ENCODE measurements around the gene CNTN4.
"Not testable (repeated sequence)": the region's sequence is repeated elsewhere in the genome, so short reads cannot be mapped to it uniquely, and the experiment has no call there.

The CNTN4 gene

DNA sequence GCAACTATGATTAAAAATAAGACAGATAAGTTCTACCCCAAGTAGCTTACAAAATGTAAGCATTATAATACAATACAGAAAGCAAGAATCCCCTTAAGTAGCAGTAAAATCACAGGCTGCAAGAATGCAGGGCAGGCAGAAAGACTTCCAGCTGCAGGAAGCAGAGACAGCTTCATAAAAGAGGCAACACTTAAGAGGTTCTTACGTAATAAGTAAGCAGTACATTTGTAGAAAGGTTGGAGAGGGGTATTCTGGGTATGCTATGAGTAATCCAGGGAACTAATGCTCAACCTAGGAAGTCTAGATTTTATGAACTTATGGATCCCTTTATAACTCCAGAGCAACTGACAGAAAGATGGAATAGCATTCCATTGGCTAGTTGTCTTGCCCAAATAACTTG lies 859.9 kb downstream of the CNTN4 start:
- no peak for DNase-seq (ENCODE audit: low read depth, low spot score)

DNA sequence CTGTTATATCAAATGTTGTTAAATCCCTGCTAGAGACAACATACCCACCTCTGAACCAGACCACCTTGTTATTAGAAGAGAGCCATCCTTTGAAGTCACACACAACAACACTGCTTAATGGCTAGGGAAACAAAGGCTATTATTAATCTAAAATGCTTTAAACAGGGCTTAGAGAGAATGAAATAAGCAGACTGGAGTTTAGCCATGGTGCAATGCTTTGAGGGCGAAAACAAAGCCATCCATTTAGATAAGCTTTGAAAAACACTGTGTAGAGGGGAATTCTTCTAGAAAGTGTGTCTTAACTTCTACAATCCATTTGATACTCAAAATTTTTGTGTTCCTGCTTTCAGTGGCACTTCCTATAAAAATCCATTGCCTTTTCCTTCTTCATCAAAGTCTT lies 862.9 kb downstream of the CNTN4 start:
- DNase-seq (ENCODE audit: low read depth, low spot score): no peak

DNA sequence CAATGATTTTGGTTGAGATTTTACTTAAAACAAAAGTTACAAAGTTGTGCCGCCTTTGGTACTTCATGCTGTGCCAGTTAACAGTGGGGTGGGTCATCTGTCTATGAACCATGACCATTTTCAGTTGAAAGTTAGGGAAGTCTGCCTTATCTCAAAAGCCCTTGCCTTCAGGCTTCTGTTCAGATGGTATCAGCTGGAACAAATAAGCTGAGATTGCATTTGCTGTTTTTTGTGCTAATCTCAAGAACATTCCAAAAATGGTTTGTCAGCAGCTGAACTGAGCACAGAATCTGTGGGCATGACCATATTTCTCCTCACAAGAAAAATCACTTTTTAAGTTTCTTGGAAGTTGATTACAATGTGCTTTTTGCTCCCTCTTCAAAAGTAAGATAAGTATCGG lies 869.2 kb downstream of the CNTN4 start:
- no peak for DNase-seq (ENCODE audit: low read depth, low spot score)

DNA sequence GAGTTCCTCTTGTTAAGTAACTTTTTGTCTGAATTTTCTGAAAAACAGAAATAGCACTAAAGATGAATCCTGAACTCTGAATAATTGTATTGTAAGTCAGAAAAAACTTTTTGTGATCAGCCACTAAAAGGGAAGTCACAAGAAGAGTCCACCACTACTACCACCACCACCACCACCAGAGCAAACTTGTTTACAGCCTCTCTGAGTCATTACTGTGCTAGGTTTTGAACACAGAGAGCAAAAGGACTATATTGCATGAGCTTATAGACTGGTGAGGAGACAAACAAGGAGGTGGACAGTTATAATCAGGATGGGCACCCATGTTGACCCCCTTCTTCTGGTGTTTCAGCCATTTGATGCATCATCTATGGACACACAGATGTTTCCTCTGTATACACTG lies 869.8 kb downstream of the CNTN4 start:
- DNase-seq (ENCODE audit: low read depth, low spot score): no peak

DNA sequence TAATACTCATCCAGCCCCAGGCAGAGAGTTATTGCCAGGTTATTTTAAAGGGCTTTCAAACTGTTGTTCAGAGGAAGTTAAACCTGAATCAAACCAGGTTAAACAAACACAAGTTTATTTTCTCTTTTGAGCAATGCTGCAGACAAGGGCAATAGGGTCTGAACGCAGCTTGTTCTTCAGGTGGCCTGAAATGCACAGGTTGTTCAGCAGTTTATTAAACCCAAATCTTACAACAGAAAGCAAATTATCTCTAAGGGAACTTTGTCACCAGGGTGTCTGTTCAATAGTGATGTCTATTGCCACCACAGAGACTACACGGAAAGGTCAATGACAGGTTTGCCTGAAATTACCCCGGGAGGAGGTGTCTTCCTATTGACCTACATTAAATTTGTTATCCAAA lies 877.5 kb downstream of the CNTN4 start:
- no peak for DNase-seq (ENCODE audit: low read depth, low spot score)

DNA sequence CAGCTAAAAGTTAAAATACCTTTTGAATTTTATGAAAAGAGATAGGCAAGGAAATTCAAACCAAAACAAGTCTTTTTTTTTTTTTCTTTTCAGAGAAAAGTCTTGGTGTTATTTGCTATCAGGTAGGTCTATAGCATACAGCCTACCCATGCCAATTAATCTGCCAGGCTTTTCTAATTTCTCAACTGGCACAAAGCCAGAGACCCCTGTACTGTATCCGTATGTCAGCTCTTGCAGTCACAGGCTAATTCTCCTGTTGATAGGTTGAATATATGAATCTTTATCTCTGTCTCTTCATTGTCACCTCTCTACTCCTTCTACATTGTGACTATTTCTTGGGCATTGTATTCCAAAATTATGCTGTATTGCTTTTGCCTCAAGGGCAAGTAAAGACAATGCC lies 878.1 kb downstream of the CNTN4 start:
- no peak for DNase-seq (ENCODE audit: low read depth, low spot score)

DNA sequence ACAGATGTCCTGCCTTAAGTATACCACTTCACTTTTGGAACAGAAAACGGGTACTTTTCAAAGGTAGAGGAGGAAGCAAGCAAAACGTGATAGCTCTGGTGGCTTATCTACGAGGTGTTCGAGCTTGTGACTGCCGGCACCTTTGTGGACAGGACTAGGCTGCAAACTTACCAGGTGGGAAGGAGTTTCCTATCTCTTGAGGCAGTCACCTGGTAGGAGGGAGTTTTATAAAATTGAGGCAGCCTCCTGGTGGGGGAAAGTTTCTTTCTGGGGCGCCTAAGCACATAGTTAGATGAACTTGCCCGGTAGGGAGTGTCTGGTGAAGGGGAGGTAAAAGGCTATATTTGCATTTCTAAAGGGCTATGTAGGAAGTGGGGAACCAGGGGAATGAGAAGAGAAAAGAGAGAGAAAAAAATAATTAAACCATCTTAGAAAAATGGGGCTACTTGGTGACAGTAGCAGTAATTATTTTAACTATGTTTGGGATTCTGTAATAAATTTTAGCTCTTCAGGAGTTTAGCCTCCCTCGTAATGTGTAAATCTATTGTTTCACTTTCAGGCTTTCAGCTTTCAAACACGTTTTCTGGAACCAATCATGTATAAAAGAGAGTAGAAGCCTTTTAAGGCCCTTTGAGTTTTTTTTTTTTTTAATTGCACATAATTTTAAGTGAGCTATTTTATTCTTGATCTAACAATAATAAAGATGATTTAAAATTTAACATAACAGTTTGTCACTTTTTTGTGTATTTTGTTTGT lies 880.5 kb downstream of the CNTN4 start:
- no peak for DNase-seq (ENCODE audit: low read depth, low spot score)

- no peak for DNase-seq (ENCODE audit: low read depth, low spot score)
Observed at GRCh38 chr3:2984005-2984830, 885.6 kb downstream of the CNTN4 start.

DNA sequence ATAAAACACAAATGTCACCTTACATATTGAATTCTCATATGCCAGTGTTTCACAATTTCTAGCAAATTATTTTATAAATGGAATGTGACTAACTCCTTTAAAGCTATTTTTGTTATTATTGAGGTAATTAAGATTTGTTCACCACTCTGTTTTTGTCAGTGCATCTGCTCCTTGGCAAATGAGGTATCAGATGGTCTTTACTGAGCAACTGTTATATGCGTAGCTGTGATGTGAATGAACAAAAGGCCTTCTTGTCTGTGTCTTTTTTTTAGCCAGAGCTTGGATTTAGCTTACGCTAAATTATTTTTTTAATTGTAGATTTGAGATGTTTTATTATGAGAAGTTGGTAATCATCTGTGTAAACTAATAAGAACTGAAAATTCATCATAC lies 886.2 kb downstream of the CNTN4 start:
- no peak for DNase-seq (ENCODE audit: low read depth, low spot score)

GRCh38 chr3:2985479-2985878 lies 886.8 kb downstream of the CNTN4 start:
- DNase-seq (ENCODE audit: low read depth, low spot score): no peak

DNA sequence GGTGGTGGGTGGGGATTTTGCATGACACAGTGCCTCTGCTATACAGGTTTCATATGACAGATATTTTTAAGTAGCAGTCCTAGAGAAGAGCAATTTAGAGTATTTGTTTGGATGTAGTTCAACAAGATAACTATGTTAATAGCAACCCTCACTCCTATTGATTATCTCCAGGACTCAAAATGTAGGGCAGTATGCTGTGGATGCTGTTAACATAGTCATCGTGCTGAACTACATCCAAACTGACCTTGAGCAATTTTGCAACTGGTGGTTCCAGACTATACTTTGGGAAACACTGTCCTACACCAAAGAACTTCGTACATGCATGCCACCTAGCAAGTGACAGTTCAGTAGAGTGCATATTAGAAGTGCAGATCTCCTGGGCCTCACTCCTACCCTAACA lies 893.9 kb downstream of the CNTN4 start:
- DNase-seq (ENCODE audit: low read depth, low spot score): no peak

DNA sequence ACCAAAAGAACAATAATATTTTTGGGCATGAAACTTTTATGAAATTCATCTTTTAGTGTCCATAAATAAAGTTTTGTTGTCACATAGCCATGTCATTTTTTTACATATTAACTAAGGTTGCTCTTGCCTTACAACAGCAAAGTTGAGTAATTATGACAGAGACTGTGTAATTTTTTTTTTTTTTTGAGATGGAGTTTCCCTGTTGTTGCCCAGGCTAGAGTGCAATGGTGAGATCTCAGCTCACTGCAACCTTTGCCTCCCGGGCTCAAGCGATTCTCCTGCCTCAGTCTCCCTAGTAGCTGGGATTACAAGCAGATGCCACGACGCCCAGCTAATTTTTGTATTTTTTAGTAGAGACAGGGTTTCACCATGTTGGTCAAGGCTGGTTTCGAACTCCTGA lies 894.5 kb downstream of the CNTN4 start:
- not testable (repeated sequence) for DNase-seq (ENCODE audit: low read depth, low spot score)

GRCh38 chr3:2993736-2994135 lies 895.1 kb downstream of the CNTN4 start:
- DNase-seq (ENCODE audit: low read depth, low spot score): no peak

GRCh38 chr3:2995195-2995594 lies 896.5 kb downstream of the CNTN4 start:
- no peak for DNase-seq (ENCODE audit: low read depth, low spot score)

- DNase-seq (ENCODE audit: low read depth, low spot score): no peak
Observed at GRCh38 chr3:3005146-3005744, 906.6 kb downstream of the CNTN4 start.

- DNase-seq (ENCODE audit: low read depth, low spot score): no peak
Observed at GRCh38 chr3:3013317-3014052, 914.8 kb downstream of the CNTN4 start.

DNA sequence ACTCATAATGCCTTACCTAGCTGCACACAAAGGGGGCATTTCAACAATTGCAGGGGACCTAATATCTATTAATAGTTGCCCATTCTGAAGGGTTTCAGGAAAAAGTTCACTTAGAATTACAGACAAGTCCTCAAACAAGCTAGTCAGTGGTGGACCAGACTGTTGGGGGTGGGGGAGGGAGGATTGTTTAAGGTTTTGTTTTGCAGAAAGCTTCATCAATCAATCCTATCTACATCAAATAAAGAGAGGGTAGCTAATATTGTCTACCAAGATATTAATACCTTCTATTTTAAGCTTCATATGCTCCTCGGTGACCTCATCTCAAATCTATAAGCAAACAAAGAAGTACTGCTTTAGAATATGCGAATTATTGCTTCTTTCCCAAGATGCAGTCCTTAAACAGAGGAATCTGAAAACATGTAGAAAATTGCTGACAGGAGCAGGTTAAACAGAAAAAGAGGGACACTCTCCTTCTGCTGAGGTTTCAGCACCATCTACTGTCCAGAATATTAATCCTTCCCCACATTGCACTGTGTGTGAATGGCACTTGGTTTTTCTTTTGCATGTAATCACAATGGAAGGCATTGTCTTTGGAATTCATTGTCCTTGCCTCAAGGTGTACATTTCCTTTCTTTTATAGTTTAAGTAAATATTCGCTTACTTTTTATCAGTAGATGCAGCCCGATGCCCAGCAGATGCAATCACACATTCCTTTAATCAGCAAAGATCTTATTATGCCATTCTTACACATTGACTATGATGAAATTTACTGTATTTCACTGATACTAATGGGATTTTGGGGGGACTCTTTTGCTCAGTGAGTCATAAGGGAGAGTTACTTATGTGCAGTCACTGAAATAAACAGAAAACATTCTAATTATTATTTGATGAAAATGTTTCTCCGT lies 916.8 kb downstream of the CNTN4 start:
- DNase-seq (ENCODE audit: low read depth, low spot score): no peak

DNA sequence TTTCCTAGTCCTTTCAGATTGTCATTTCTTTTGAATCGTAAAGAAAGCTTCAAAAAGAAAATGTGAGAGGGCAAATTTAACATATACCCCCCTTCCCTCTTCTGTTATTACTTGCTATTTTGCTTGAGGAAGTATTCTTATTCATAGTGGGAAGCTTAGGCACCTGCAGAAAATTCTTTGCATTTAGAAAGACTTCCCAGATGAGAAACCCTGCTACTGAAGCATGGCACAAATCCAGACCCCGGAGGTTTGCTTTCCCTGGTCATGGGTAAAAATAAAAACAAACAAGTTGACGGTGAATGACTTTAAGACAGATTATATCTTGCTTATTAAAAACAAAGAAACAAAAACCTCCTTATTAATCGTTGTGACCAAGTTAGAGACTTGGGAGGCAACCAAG lies 917.6 kb downstream of the CNTN4 start:
- no peak for DNase-seq (ENCODE audit: low read depth, low spot score)

- DNase-seq (ENCODE audit: low read depth, low spot score): no peak
Observed at GRCh38 chr3:3020209-3020608, 921.5 kb downstream of the CNTN4 start.

DNA sequence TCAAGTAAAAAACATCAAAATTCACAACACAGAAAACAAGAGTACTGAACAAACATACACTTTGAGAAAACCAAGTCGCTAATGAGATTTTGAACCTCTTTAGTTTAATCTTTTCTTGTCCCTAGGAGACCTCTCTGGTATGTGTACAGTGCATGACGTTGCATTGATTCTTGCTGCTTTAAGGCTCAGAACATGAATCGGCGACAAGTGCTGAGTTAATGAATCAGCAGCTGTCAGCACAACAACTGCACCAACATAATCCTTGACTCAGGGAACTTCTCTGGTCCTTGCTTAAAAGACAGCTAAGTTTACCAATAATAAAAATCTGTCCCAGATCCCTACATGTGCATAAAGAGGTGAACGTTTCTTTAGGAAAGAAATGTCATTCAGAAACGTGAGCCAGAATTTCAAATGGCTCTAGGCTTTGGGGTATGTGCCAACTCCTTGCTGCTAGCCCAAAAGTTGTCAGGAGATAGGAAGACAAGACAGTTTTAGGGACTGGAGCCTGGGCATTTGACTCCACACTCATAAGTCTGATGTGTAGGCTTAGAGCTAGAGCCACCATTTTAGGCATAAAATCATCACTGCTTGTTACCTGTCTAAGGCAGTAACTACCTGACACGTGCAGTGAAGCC lies 924.6 kb downstream of the CNTN4 start:
- no peak for DNase-seq (ENCODE audit: low read depth, low spot score)
